WTC11 (cell line): Measurements from ENCODE around the gene CNOT3.

Source experiments
- ATF1 ChIP-seq: sonication (generic); formaldehyde crosslinking; IDR thresholded peaks from 2 replicates; pipeline ENCODE4 v1.8.1; 2023; ENCODE audit warnings: mild to moderate bottlenecking, moderate library complexity, missing genetic modification reagents
- JUN ChIP-seq: sonication (generic); formaldehyde crosslinking; IDR thresholded peaks from 2 replicates; pipeline ENCODE4 v1.8.0; 2023; ENCODE audit warnings: mild to moderate bottlenecking, missing genetic modification reagents
- NR2C2 ChIP-seq: sonication (generic); formaldehyde crosslinking; IDR thresholded peaks from 2 replicates; pipeline ENCODE4 v1.8.0; 2022; ENCODE audit warnings: mild to moderate bottlenecking, missing genetic modification reagents
- SP1 ChIP-seq: sonication (generic); formaldehyde crosslinking; conservative IDR thresholded peaks from 2 replicates; pipeline ENCODE4 v1.8.1; 2022; ENCODE audit warnings: missing genetic modification reagents
- ZNF138 ChIP-seq: sonication (generic); formaldehyde crosslinking; conservative IDR thresholded peaks from 2 replicates; pipeline ENCODE4 v1.8.1; 2022; ENCODE audit warnings: mild to moderate bottlenecking, moderate library complexity, missing genetic modification reagents
- TF ChIP-seq, protein P1 (sequence below): fragments of 200-600 bp; IDR thresholded peaks from 2 replicates; pipeline ENCODE4 v1.8.0; 2022; ENCODE audit warnings: antibody characterized with exemption
- TF ChIP-seq, protein P2 (sequence below): sonication (generic); formaldehyde crosslinking; IDR thresholded peaks from 2 replicates; pipeline ENCODE4 v1.8.0; 2022; ENCODE audit warnings: mild to moderate bottlenecking, missing genetic modification reagents

DNA sequence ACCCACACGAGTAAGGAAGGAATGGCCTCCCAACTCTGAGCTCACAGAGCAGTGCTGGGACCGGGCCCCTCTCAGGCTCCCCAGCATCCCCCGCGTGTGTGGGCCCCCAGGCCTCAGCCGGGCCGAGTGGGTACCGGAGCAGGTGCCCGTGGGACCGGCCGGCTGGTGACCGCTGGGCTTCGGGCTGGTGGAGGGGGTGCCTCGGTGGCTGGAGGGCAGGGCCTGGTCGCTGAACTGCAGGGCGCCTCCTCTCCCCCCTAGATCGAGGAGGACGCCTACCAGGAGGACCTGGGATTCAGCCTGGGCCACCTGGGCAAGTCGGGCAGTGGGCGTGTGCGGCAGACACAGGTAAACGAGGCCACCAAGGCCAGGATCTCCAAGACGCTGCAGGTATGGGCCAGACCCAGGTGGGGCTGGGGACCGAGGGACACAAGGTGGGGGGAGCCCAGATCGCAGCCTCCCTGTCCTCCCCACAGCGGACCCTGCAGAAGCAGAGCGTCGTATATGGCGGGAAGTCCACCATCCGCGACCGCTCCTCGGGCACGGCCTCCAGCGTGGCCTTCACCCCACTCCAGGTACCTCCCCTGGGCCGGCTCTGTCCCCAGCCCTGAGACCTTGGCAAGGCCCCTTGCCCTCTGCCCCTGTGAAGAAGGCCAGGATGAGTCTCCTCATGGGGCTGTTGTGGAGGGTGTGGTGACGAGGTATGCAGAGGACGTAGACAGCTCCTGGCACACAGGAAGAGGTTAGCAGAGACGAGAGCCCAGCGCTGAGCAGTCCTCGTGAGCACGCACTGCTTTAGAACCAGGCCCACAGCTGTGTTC lies 8.6 kb upstream of the CNOT3 start:
- TF ChIP-seq, protein P1, sequence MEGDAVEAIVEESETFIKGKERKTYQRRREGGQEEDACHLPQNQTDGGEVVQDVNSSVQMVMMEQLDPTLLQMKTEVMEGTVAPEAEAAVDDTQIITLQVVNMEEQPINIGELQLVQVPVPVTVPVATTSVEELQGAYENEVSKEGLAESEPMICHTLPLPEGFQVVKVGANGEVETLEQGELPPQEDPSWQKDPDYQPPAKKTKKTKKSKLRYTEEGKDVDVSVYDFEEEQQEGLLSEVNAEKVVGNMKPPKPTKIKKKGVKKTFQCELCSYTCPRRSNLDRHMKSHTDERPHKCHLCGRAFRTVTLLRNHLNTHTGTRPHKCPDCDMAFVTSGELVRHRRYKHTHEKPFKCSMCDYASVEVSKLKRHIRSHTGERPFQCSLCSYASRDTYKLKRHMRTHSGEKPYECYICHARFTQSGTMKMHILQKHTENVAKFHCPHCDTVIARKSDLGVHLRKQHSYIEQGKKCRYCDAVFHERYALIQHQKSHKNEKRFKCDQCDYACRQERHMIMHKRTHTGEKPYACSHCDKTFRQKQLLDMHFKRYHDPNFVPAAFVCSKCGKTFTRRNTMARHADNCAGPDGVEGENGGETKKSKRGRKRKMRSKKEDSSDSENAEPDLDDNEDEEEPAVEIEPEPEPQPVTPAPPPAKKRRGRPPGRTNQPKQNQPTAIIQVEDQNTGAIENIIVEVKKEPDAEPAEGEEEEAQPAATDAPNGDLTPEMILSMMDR = no peak
- TF ChIP-seq NR2C2 (CRISPR knock-in tag) = no peak
- no peak for TF ChIP-seq SP1 (CRISPR knock-in tag)
- TF ChIP-seq ATF1 (CRISPR knock-in tag) = no peak
- TF ChIP-seq, protein P2, sequence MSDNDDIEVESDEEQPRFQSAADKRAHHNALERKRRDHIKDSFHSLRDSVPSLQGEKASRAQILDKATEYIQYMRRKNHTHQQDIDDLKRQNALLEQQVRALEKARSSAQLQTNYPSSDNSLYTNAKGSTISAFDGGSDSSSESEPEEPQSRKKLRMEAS (CRISPR knock-in tag) = no peak
- TF ChIP-seq ZNF138 (CRISPR knock-in tag) = no peak
- TF ChIP-seq JUN = no peak
